ENCODE data around the gene FOXI1.

Gene FOXI1

DNA sequence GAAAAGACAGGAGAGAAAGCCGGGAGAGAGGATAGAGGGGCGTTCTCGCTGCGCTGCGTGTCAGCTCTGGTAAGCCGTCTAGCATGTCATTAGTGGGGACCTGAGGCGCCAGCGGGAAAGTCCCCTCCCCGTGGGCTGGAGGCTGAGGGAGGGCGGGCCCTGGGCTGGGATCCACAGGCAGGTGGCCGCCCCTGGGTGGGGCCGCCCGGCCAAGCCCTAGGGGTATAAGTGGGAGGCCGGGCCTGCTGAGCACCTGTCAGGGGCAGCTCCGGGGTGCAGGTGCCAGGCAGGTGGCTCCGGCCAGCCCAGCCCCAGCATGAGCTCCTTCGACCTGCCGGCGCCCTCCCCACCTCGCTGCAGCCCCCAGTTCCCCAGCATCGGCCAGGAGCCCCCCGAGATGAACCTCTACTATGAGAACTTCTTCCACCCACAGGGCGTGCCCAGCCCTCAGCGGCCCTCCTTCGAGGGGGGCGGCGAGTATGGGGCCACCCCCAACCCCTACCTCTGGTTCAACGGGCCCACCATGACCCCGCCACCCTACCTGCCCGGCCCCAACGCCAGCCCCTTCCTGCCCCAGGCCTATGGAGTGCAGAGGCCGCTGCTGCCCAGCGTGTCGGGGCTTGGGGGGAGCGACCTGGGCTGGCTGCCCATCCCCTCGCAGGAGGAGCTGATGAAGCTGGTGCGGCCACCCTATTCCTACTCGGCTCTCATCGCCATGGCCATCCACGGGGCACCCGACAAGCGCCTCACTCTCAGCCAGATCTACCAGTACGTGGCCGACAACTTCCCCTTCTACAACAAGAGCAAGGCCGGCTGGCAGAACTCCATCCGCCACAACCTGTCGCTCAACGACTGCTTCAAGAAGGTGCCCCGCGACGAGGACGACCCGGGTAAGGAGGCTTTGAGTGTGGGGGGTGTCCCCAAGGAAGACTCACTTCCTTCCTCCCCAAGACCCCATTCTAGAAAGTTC, at the start of gene FOXI1:
TSS of gene FOXI1 (plus strand) at position 256 of the 970 bp plus-strand sequence. CDS start at position 317, 61 bp downstream.
- Histone ChIP-seq H3K4me3 (ENCODE audit: low read length in 2 of 2) (no peak within 1 kb of the TSS), H3K27ac (ENCODE audit: low read length) (no peak within 1 kb of the TSS), H3K36me3 (ENCODE audit: control insufficient read depth in 2 of 2, insufficient read depth in 2 of 2, low read length in 2 of 2) (no peaks in the 10 kb centered on the region), H3K9ac (ENCODE audit: low read length in 2 of 2) (no peak within 1 kb of the TSS), H3K4me1 (ENCODE audit: control insufficient read depth, insufficient read depth, low read length) (no peaks in the 10 kb centered on the region), H3K27me3 (ENCODE audit: control insufficient read depth in 1 of 2, insufficient read depth in 2 of 2, low read length in 2 of 2) (no peaks in the 10 kb centered on the region), H3K9me3 (ENCODE audit: control insufficient read depth in 2 of 2, low read length in 2 of 2) (no peaks in the 10 kb centered on the region)

GRCh38 chr5:170056561-170057267, 49.0 kb upstream of the FOXI1 start:
- no peak overlapping the region for H3K9ac ChIP-seq (ENCODE audit: low read length in 2 of 2)
- no peaks in the 10 kb centered on the region for H3K27me3 ChIP-seq (ENCODE audit: control insufficient read depth in 1 of 2, insufficient read depth in 2 of 2, low read length in 2 of 2)
- no peak overlapping the region for H3K27ac ChIP-seq (ENCODE audit: low read length)
- H3K4me1 ChIP-seq (ENCODE audit: control insufficient read depth, insufficient read depth, low read length) = no peaks in the 10 kb centered on the region
- no peaks in the 10 kb centered on the region for H3K36me3 ChIP-seq (ENCODE audit: control insufficient read depth in 2 of 2, insufficient read depth in 2 of 2, low read length in 2 of 2)
- H3K4me3 ChIP-seq (ENCODE audit: low read length in 2 of 2) = no peak overlapping the region
- H3K9me3 ChIP-seq (ENCODE audit: control insufficient read depth in 2 of 2, low read length in 2 of 2) = peaks cover 3 to 5% of the 10 kb centered on the region in 2 donors

GRCh38 chr5:170057311-170057710, 48.4 kb upstream of the FOXI1 start:
- no peak overlapping the region for H3K27ac ChIP-seq (ENCODE audit: low read length)
- no peaks in the 10 kb centered on the region for H3K36me3 ChIP-seq (ENCODE audit: control insufficient read depth in 2 of 2, insufficient read depth in 2 of 2, low read length in 2 of 2)

DNA sequence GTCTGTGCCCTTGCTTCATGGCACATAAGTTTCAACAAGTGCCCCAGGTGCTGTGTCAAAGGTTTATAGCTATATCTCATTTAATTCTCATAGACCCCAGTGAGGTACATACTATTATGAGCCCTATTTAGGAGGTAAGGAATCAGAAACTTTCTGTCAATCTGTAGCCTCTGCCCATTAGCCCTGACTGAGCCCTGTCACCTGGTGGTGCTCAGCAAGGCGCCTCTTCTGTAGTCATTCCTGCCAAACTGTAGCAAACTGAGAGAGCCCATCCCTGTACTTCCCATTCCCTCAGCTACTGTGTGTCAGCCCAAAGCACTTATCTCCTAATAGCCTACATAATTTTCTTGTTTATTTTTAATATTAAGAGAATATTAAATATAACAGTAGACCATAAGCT, 46.5 kb upstream of the FOXI1 start:
- no peaks in the 10 kb centered on the region for H3K4me1 ChIP-seq (ENCODE audit: control insufficient read depth, insufficient read depth, low read length)
- H3K27ac ChIP-seq (ENCODE audit: low read length) = no peak overlapping the region
- no peak overlapping the region for H3K4me3 ChIP-seq (ENCODE audit: low read length in 2 of 2)
- H3K9me3 ChIP-seq (ENCODE audit: control insufficient read depth in 2 of 2, low read length in 2 of 2) = peaks cover 3 to 5% of the 10 kb centered on the region in 2 donors
- no peaks in the 10 kb centered on the region for H3K36me3 ChIP-seq (ENCODE audit: control insufficient read depth in 2 of 2, insufficient read depth in 2 of 2, low read length in 2 of 2)
- no peak overlapping the region for H3K9ac ChIP-seq (ENCODE audit: low read length in 2 of 2)
- H3K27me3 ChIP-seq (ENCODE audit: control insufficient read depth in 1 of 2, insufficient read depth in 2 of 2, low read length in 2 of 2) = no peaks in the 10 kb centered on the region

More at GRCh38 chr5:170057311-170057710, 48.4 kb upstream of the FOXI1 start:
- H3K4me1 ChIP-seq (ENCODE audit: control insufficient read depth, insufficient read depth, low read length) = no peaks in the 10 kb centered on the region
- no peak overlapping the region for H3K9ac ChIP-seq (ENCODE audit: low read length in 2 of 2)
- no peaks in the 10 kb centered on the region for H3K27me3 ChIP-seq (ENCODE audit: control insufficient read depth in 1 of 2, insufficient read depth in 2 of 2, low read length in 2 of 2)
- H3K4me3 ChIP-seq (ENCODE audit: low read length in 2 of 2) = no peak overlapping the region
- peaks cover 3 to 5% of the 10 kb centered on the region in 2 donors for H3K9me3 ChIP-seq (ENCODE audit: control insufficient read depth in 2 of 2, low read length in 2 of 2)

DNA sequence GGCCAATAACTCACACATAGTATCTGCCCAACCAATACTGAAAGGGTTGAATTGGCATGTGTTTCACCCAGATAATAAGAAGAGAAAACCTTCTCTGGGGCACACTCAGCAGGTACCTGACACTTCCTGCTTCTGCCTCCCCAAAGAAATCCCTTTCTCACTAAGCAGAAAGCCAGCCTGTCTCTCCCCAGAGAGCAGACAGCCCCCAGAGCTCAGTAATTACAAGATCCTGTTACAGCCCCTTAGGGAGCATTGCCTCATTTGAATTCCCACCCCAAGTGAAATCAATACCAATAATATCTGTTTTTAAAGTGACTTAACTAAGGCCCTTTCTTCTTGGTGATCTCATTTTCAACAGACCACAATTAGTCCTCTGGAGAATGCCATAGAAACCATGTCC, 38.5 kb upstream of the FOXI1 start:
- H3K36me3 ChIP-seq (ENCODE audit: control insufficient read depth in 2 of 2, insufficient read depth in 2 of 2, low read length in 2 of 2) = no peaks in the 10 kb centered on the region
- no peaks in the 10 kb centered on the region for H3K4me1 ChIP-seq (ENCODE audit: control insufficient read depth, insufficient read depth, low read length)
- no peaks in the 10 kb centered on the region for H3K27me3 ChIP-seq (ENCODE audit: control insufficient read depth in 1 of 2, insufficient read depth in 2 of 2, low read length in 2 of 2)
- no peak overlapping the region for H3K27ac ChIP-seq (ENCODE audit: low read length)
- no peak overlapping the region for H3K4me3 ChIP-seq (ENCODE audit: low read length in 2 of 2)
- H3K9me3 ChIP-seq (ENCODE audit: control insufficient read depth in 2 of 2, low read length in 2 of 2) = no peaks in the 10 kb centered on the region
- no peak overlapping the region for H3K9ac ChIP-seq (ENCODE audit: low read length in 2 of 2)

DNA sequence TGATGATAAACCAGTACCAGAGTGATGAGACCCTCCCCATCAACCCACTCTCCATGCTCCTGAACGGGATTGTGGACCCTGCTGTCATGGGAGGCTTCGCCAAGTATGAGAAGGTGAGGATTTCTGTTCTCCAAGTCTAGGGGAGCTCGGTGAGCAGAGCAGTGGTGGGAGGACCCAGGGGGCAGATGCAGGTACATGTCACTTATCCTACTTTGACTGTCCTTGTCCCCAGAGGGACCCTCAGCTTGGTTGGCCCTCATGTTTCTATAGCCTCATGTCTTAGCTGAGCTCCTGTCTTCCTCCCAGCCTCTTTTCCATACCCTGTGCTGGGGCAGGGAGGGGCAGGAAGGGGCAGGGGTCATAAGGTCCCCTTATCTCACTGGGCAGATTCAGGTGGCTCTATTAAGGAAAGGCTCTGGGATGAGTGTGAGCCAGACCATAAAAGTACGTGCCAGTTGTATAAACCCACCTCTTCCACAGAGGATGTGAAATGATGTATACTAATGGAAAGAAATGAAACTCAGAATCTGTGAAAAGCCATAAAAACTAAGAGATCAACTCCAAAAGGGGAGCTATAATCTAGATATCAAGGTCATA, 38.0 kb upstream of the FOXI1 start:
- Histone ChIP-seq H3K27ac (ENCODE audit: low read length) (no peak overlapping the region), H3K4me1 (ENCODE audit: control insufficient read depth, insufficient read depth, low read length) (no peaks in the 10 kb centered on the region), H3K36me3 (ENCODE audit: control insufficient read depth in 2 of 2, insufficient read depth in 2 of 2, low read length in 2 of 2) (no peaks in the 10 kb centered on the region), H3K9me3 (ENCODE audit: control insufficient read depth in 2 of 2, low read length in 2 of 2) (no peaks in the 10 kb centered on the region), H3K27me3 (ENCODE audit: control insufficient read depth in 1 of 2, insufficient read depth in 2 of 2, low read length in 2 of 2) (no peaks in the 10 kb centered on the region), H3K9ac (ENCODE audit: low read length in 2 of 2) (no peak overlapping the region), H3K4me3 (ENCODE audit: low read length in 2 of 2) (no peak overlapping the region)

GRCh38 chr5:170069512-170069911, 36.2 kb upstream of the FOXI1 start:
- Histone ChIP-seq H3K36me3 (ENCODE audit: control insufficient read depth in 2 of 2, insufficient read depth in 2 of 2, low read length in 2 of 2) (no peaks in the 10 kb centered on the region), H3K9me3 (ENCODE audit: control insufficient read depth in 2 of 2, low read length in 2 of 2) (no peaks in the 10 kb centered on the region), H3K4me1 (ENCODE audit: control insufficient read depth, insufficient read depth, low read length) (no peaks in the 10 kb centered on the region), H3K27ac (ENCODE audit: low read length) (no peak overlapping the region), H3K9ac (ENCODE audit: low read length in 2 of 2) (no peak overlapping the region), H3K4me3 (ENCODE audit: low read length in 2 of 2) (no peak overlapping the region), H3K27me3 (ENCODE audit: control insufficient read depth in 1 of 2, insufficient read depth in 2 of 2, low read length in 2 of 2) (no peaks in the 10 kb centered on the region)

DNA sequence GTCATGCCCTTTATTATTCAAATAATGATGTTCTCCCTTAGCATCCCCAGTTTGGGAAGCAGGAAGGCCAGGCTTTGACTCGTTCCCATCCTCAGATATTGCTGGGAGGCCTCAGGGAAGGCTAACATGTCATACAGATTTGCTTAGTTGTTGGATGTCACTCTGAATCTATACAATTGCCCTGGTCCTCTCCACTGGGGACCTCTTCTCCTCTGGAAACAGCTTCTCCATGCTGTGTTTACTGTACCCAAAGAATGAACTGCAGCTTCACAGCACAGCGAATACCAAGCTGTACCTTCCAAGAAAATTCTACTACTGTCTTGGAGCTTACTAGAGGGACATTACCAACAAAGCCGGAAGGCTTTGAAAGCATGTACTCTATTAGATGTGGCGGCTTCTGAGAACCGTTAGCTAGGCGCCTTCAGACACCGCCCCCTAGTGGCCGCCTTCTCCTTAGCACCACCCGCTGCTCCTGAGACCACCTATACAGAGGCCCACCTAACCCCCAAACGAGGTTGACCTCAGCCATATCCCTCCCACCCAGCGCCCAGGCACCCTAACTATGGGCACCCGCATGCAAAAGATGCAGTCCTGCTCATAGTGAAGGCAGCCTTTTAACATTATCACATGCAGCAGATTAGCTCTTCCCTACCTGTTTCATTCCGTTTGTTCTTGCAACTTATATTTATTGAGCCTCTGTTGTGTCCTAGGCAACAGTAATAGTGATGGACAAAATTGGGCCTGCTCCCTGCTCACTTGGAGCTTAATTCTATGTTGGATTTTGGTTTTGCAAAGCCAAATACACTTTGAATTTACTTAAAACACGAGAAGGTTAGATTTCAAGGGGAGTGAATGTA, 34.9 kb upstream of the FOXI1 start:
- Histone ChIP-seq H3K4me3 (ENCODE audit: low read length in 2 of 2) (no peak overlapping the region), H3K36me3 (ENCODE audit: control insufficient read depth in 2 of 2, insufficient read depth in 2 of 2, low read length in 2 of 2) (no peaks in the 10 kb centered on the region), H3K9ac (ENCODE audit: low read length in 2 of 2) (no peak overlapping the region), H3K27me3 (ENCODE audit: control insufficient read depth in 1 of 2, insufficient read depth in 2 of 2, low read length in 2 of 2) (no peaks in the 10 kb centered on the region), H3K27ac (ENCODE audit: low read length) (no peak overlapping the region), H3K9me3 (ENCODE audit: control insufficient read depth in 2 of 2, low read length in 2 of 2) (no peaks in the 10 kb centered on the region), H3K4me1 (ENCODE audit: control insufficient read depth, insufficient read depth, low read length) (no peaks in the 10 kb centered on the region)

DNA sequence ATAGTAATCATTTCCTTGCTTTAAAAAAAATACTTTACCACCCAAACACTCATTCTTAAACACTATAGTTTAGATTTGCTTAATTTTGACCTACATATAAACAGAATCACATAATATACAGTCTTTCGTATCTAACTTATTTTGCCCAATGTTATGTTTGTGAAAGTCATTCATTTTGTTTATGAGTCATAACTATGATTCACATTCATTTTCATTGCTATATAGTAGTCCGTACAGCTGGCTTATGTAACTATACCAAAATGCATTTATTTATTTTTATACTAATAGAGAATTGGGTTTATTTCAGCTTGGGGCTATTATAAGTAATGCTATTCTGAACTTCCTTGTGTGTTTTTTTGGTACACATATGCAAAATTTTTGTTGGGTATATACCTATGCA, 33.9 kb upstream of the FOXI1 start:
- no peak overlapping the region for H3K9ac ChIP-seq (ENCODE audit: low read length in 2 of 2)
- H3K36me3 ChIP-seq (ENCODE audit: control insufficient read depth in 2 of 2, insufficient read depth in 2 of 2, low read length in 2 of 2) = no peaks in the 10 kb centered on the region

DNA sequence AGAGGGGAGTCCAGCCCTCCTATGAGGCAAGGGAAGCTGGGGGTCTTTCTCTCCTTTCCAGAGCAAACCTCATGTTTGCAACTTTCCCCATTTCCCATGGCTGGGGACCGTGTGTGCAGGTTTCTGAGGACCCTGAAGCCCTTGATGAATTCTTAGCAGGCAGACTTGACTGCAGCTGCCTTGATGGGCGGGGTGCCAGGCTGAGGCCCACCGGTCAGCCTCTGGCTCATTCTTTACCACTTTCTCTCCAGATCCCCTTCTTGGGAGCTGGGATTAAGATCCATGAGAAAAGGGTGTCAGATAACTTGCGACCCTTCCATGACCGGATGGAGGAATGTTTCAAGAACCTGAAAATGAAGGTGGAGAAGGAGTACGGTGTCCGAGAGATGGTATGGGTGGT, 30.0 kb upstream of the FOXI1 start:
- no peaks in the 10 kb centered on the region for H3K27me3 ChIP-seq (ENCODE audit: control insufficient read depth in 1 of 2, insufficient read depth in 2 of 2, low read length in 2 of 2)
- no peaks in the 10 kb centered on the region for H3K9me3 ChIP-seq (ENCODE audit: control insufficient read depth in 2 of 2, low read length in 2 of 2)
- H3K27ac ChIP-seq (ENCODE audit: low read length) = no peak overlapping the region
- H3K9ac ChIP-seq (ENCODE audit: low read length in 2 of 2) = no peak overlapping the region
- no peak overlapping the region for H3K4me3 ChIP-seq (ENCODE audit: low read length in 2 of 2)
- H3K36me3 ChIP-seq (ENCODE audit: control insufficient read depth in 2 of 2, insufficient read depth in 2 of 2, low read length in 2 of 2) = no peaks in the 10 kb centered on the region
- no peaks in the 10 kb centered on the region for H3K4me1 ChIP-seq (ENCODE audit: control insufficient read depth, insufficient read depth, low read length)

More for the DNA sequence above, 33.9 kb upstream of the FOXI1 start:
- Histone ChIP-seq H3K9me3 (ENCODE audit: control insufficient read depth in 2 of 2, low read length in 2 of 2) (no peaks in the 10 kb centered on the region), H3K27me3 (ENCODE audit: control insufficient read depth in 1 of 2, insufficient read depth in 2 of 2, low read length in 2 of 2) (no peaks in the 10 kb centered on the region), H3K4me3 (ENCODE audit: low read length in 2 of 2) (no peak overlapping the region), H3K27ac (ENCODE audit: low read length) (no peak overlapping the region), H3K4me1 (ENCODE audit: control insufficient read depth, insufficient read depth, low read length) (no peaks in the 10 kb centered on the region)

Data from stomach smooth muscle (tissue), 2 donors.